Esophagus muscularis mucosa (tissue), 4 donors: ENCODE measurements around the gene GPATCH3. TPM values are rescaled to one million over a fixed set of nuclear protein-coding genes. Genes with fewer than 3 reads are reported as not detected.

Experiments used
- DNase-seq: peaks from one replicate; pipeline ENCODE4 v3.0.0-alpha.2; 2017; ENCODE audit errors: extremely low spot score
- H3K27ac ChIP-seq, 4 donors: fragments of 200-600 bp; sonication (generic); replicated peaks in 1 of 4; 1 replicate in 3 of 4; 2 replicates in 1 of 4; pipeline ENCODE4 v1.5.1; 2016 to 2019; ENCODE audit warnings: mild to moderate bottlenecking in 1 of 4
- H3K27me3 ChIP-seq, 4 donors: fragments of 200-600 bp; sonication (generic); one replicate each; pipeline versions ENCODE4 v1.5.1 to v1.6.0; 2016 to 2019
- H3K36me3 ChIP-seq, 4 donors: fragments of 200-600 bp; sonication (generic); one replicate each; pipeline ENCODE4 v1.5.1; 2016 to 2019
- H3K4me1 ChIP-seq, 4 donors: fragments of 200-600 bp; sonication (generic); one replicate each; pipeline ENCODE4 v1.5.1; 2016 to 2019
- H3K4me3 ChIP-seq, 4 donors: fragments of 200-600 bp; sonication (generic); 1 replicate in 2 of 4; 2 replicates in 2 of 4; pipeline ENCODE4 v1.5.1; 2016 to 2019; ENCODE audit warnings: mild to moderate bottlenecking in 4 of 4, moderate library complexity in 1 of 4
- H3K9me3 ChIP-seq, 4 donors: fragments of 200-600 bp; sonication (generic); 1 replicate in 3 of 4; 2 replicates in 1 of 4; pipeline ENCODE4 v1.5.1; 2016 to 2019
- EP300 ChIP-seq: sonication (generic); formaldehyde crosslinking; IDR thresholded peaks from one replicate; pipeline ENCODE4 v1.6.1; 2017; ENCODE audit warnings: antibody characterized with exemption
- POLR2A ChIP-seq: fragments of 450-650 bp; IDR thresholded peaks from one replicate; pipeline ENCODE4 v1.6.1; 2017; ENCODE audit warnings: antibody characterized with exemption, moderate library complexity, mild to moderate bottlenecking, low read depth
- POLR2AphosphoS5 ChIP-seq, 2 donors: sonication (generic); formaldehyde crosslinking; IDR thresholded peaks; one replicate each; pipeline ENCODE4 v1.6.1; 2017; ENCODE audit warnings: antibody characterized with exemption in 2 of 2
- WGBS: methylation state at CpG from one replicate; pipeline ENCODE4 v1.1.5; 2018; 5-methylcytosine and 5-hydroxymethylcytosine counted together
- intact Hi-C: fragments of 100-400 bp; cut with DNase I; formaldehyde crosslinking; loops from one replicate; pipeline ENCODE4 v1.15.1; 2023
- total RNA-seq, 4 donors: library from RNA; depleted of rRNA; stranded (reverse); fragments of >200 nt; gene quantifications; one replicate each; pipeline versions ENCODE4 v1.1.0 to v1.2.1, GENCODE V29; 2016
- TF ChIP-seq, protein P1 (sequence below), 3 experiments: fragments of 200-600 bp in 2 of 3; fragments of 450-650 bp in 1 of 3; sonication (generic) in 2 of 3; IDR thresholded peaks; one replicate each; pipeline ENCODE4 v1.5.1; 2017 to 2019; ENCODE audit warnings: antibody characterized with exemption in 3 of 3, mild to moderate bottlenecking in 2 of 3, moderate library complexity in 1 of 3

GPATCH3 gene
- total RNA-seq, 4 donors from 2014 or later, result 7.5 to 17.0 (median 8.8) TPM

DNA sequence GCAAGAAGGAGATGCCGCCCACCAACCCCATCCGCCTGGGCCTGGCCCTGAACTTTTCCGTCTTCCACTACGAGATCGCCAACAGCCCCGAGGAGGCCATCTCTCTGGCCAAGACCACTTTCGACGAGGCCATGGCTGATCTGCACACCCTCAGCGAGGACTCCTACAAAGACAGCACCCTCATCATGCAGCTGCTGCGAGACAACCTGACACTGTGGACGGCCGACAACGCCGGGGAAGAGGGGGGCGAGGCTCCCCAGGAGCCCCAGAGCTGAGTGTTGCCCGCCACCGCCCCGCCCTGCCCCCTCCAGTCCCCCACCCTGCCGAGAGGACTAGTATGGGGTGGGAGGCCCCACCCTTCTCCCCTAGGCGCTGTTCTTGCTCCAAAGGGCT, 36.6 kb downstream of the GPATCH3 start:
- peak overlapping the region in 3 of 4 donors; percentile 96 to 99 (median 98) for H3K27ac ChIP-seq
- intact Hi-C loops, result no loop called here
- no peaks in the 10 kb centered on the region for H3K36me3 ChIP-seq
- no peak for TF ChIP-seq POLR2AphosphoS5 (IDR thresholded peaks at IDR 0.05)
- TF ChIP-seq, protein P1, sequence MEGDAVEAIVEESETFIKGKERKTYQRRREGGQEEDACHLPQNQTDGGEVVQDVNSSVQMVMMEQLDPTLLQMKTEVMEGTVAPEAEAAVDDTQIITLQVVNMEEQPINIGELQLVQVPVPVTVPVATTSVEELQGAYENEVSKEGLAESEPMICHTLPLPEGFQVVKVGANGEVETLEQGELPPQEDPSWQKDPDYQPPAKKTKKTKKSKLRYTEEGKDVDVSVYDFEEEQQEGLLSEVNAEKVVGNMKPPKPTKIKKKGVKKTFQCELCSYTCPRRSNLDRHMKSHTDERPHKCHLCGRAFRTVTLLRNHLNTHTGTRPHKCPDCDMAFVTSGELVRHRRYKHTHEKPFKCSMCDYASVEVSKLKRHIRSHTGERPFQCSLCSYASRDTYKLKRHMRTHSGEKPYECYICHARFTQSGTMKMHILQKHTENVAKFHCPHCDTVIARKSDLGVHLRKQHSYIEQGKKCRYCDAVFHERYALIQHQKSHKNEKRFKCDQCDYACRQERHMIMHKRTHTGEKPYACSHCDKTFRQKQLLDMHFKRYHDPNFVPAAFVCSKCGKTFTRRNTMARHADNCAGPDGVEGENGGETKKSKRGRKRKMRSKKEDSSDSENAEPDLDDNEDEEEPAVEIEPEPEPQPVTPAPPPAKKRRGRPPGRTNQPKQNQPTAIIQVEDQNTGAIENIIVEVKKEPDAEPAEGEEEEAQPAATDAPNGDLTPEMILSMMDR (IDR thresholded peaks at IDR 0.05), result no peak
- TF ChIP-seq POLR2A, result no peak
- 65% methylated on average over 19 of the region's 20 CpGs for WGBS
- H3K9me3 ChIP-seq, result no peaks in the 10 kb centered on the region
- no peaks in the 10 kb centered on the region for H3K27me3 ChIP-seq
- peak overlapping the region; percentile 56 to 74 (median 62) for H3K4me3 ChIP-seq
- no peak for DNase-seq
- H3K4me1 ChIP-seq, result peaks cover 18 to 25% (median 22%) of the 10 kb centered on the region in 4 donors

DNA sequence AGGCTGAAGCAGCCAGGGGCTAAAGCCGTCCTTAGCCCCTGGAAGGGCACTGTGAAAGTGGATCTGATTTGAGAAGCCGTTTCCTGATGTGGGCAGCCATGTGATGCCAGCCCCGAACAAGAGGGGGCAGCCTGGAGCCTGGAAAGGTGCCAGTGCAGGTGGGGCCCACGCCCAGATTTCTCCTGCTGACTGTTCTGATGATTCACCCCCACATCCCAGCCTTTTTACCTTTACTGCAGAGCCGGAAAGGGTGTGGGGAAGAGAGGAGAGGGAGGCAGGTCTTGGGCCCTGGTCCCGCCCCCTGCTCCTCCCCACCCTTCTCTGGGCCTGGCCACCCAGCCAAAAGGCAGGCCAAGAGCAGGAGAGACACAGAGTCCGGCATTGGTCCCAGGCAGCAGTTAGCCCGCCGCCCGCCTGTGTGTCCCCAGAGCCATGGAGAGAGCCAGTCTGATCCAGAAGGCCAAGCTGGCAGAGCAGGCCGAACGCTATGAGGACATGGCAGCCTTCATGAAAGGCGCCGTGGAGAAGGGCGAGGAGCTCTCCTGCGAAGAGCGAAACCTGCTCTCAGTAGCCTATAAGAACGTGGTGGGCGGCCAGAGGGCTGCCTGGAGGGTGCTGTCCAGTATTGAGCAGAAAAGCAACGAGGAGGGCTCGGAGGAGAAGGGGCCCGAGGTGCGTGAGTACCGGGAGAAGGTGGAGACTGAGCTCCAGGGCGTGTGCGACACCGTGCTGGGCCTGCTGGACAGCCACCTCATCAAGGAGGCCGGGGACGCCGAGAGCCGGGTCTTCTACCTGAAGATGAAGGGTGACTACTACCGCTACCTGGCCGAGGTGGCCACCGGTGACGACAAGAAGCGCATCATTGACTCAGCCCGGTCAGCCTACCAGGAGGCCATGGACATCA, 37.2 kb downstream of the GPATCH3 start, which contains the start of gene SFN:
Gene SFN (plus strand): TSS at position 369 of the 904 bp plus-strand sequence. CDS start 64 bp downstream, at position 433.
- intact Hi-C loops, result no loop called here
- H3K4me3 ChIP-seq, result peak within 1 kb of the TSS; percentile 56 to 74 (median 62)
- peaks cover 18 to 25% (median 22%) of the 10 kb centered on the region in 4 donors for H3K4me1 ChIP-seq
- H3K27ac ChIP-seq, result peak within 1 kb of the TSS; percentile 96 to 99 (median 97)
- WGBS, result 87% methylated on average over 30 of the region's 37 CpGs
- H3K36me3 ChIP-seq, result peaks cover 0 to 4% (median 3%) of the 10 kb centered on the region in 4 donors
- TF ChIP-seq, protein P1 (IDR thresholded peaks at IDR 0.05), result no peak
- TF ChIP-seq POLR2AphosphoS5 (IDR thresholded peaks at IDR 0.05) (no peak), EP300 (no peak), POLR2A (no peak)
- H3K27me3 ChIP-seq, result no peaks in the 10 kb centered on the region
- H3K9me3 ChIP-seq, result no peaks in the 10 kb centered on the region
- DNase-seq, result no peak

DNA sequence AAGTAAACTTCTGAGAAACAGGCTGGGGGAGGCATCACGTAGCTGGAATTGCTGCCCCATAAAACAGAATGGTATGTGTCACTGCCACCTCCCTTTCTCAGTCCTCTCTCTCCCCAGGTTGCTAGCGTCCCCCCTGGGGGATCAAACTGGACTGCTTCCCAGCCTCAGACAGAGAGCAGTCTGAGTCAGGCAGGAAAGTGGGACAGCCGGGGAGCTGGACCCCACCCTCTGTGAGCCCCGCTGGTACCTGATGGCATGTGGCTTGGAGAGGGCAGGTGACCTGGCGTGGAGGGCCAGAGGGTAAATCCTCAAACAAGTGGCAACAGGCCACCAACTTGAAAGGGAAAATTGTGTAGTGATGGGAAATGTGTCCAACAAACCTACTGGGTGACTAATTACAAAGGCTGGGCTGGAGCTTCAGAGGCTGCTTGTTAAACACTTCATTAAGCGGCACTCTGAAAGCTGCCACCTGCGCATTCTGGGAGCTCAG, 38.3 kb downstream of the GPATCH3 start:
- H3K27me3 ChIP-seq, result no peaks in the 10 kb centered on the region
- H3K4me3 ChIP-seq, result no peak overlapping the region
- intact Hi-C loops, result no loop called here
- 83% methylated on average over 7 of the region's 7 CpGs for WGBS
- peaks cover 18 to 25% (median 22%) of the 10 kb centered on the region in 4 donors for H3K4me1 ChIP-seq
- H3K9me3 ChIP-seq, result no peaks in the 10 kb centered on the region
- no peak for DNase-seq
- H3K27ac ChIP-seq, result no peak overlapping the region
- TF ChIP-seq POLR2AphosphoS5 (IDR thresholded peaks at IDR 0.05), result no peak
- TF ChIP-seq, protein P1 (IDR thresholded peaks at IDR 0.05), result no peak
- TF ChIP-seq POLR2A, result no peak
- TF ChIP-seq EP300, result no peak
- H3K36me3 ChIP-seq, result peaks cover 0 to 15% (median 13%) of the 10 kb centered on the region in 4 donors

DNA sequence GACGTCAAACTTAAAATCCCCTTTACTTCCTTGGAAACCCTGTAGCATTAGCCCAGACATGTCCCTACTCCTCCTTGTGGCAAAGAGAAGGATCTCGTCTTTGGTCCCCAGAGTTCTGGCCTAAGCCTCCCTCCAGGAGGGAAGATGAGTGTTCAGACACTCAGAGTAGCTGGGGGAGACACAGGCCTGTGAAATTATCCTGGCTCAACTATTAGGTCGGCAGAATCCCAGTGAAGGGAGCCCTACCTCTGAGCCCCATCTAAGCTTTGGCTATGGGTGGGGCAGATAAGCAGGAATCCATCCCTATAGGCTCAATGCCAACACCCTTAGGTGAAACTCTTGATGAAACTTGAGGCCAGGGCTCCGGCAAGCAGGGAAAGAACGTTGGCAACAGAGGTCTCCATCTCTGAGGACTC, 39.0 kb downstream of the GPATCH3 start:
- H3K9me3 ChIP-seq, result no peaks in the 10 kb centered on the region

More for the DNA sequence above, 39.0 kb downstream of the GPATCH3 start:
- no peak for DNase-seq
- H3K27ac ChIP-seq, result no peak overlapping the region
- TF ChIP-seq POLR2AphosphoS5 (IDR thresholded peaks at IDR 0.05) (no peak), EP300 (no peak), POLR2A (no peak)
- TF ChIP-seq, protein P1 (IDR thresholded peaks at IDR 0.05), result no peak
- peaks cover 0 to 21% (median 20%) of the 10 kb centered on the region in 4 donors for H3K36me3 ChIP-seq
- no peaks in the 10 kb centered on the region for H3K27me3 ChIP-seq
- H3K4me1 ChIP-seq, result peaks cover 18 to 25% (median 22%) of the 10 kb centered on the region in 4 donors
- 78% methylated on average over 5 of the region's 5 CpGs for WGBS
- H3K4me3 ChIP-seq, result no peak overlapping the region
- intact Hi-C loops, result no loop called here
